Activated T-cell treated with anti-CD3 and anti-CD28 coated beads, Interleukin-2, amount 50 U/mL, for 48 hours (primary cell): Measurements from ENCODE around the gene PTK7.

ENCODE experiments used
- DNase-seq, 2 experiments: peaks; one replicate each; pipeline ENCODE4 v3.0.0-alpha.2; 2020

Gene PTK7

GRCh38 chr6:43181621-43181941, 105.5 kb downstream of the PTK7 start:
- no peak for DNase-seq

GRCh38 chr6:43181942-43182860, 106.1 kb downstream of the PTK7 start, which contains the start of gene CUL9:
TSS of gene CUL9 (plus strand) at chr6:43182196. CDS start at chr6:43184311, 2,115 bp downstream.
- DNase-seq = peak; percentile 85 to 88

- no peak for DNase-seq
Measured at GRCh38 chr6:43183441-43183840, 107.3 kb downstream of the PTK7 start.

- DNase-seq = no peak
Measured at GRCh38 chr6:43184268-43184985, 108.3 kb downstream of the PTK7 start.

GRCh38 chr6:43185391-43185985, 109.4 kb downstream of the PTK7 start:
- DNase-seq = no peak

- DNase-seq = no peak
Measured at GRCh38 chr6:43186019-43186418, 109.9 kb downstream of the PTK7 start.

- DNase-seq = no peak
Measured at GRCh38 chr6:43186706-43187105, 110.6 kb downstream of the PTK7 start.

- DNase-seq = no peak
Measured at GRCh38 chr6:43187821-43188220, 111.7 kb downstream of the PTK7 start.

GRCh38 chr6:43188426-43188825, 112.3 kb downstream of the PTK7 start:
- no peak for DNase-seq

GRCh38 chr6:43189776-43190304, 113.7 kb downstream of the PTK7 start:
- DNase-seq = no peak

GRCh38 chr6:43192911-43193310, 116.8 kb downstream of the PTK7 start:
- DNase-seq = no peak

GRCh38 chr6:43193929-43194328, 117.8 kb downstream of the PTK7 start:
- no peak for DNase-seq

GRCh38 chr6:43196337-43196736, 120.2 kb downstream of the PTK7 start:
- DNase-seq = no peak

- DNase-seq = no peak
Measured at GRCh38 chr6:43199912-43200311, 123.8 kb downstream of the PTK7 start.

- no peak for DNase-seq
Measured at GRCh38 chr6:43200541-43200940, 124.4 kb downstream of the PTK7 start.

- DNase-seq = no peak
Measured at GRCh38 chr6:43202451-43202850, 126.3 kb downstream of the PTK7 start.

GRCh38 chr6:43203029-43203717, 127.1 kb downstream of the PTK7 start:
- no peak for DNase-seq

GRCh38 chr6:43203718-43204095, 127.6 kb downstream of the PTK7 start:
- DNase-seq = no peak

- no peak for DNase-seq
Measured at GRCh38 chr6:43204271-43205105, 128.4 kb downstream of the PTK7 start.

GRCh38 chr6:43205849-43206248, 129.7 kb downstream of the PTK7 start:
- DNase-seq = no peak

- no peak for DNase-seq
Measured at GRCh38 chr6:43207286-43207685, 131.2 kb downstream of the PTK7 start.
